HG03039 (cell line): ENCODE data around the gene TRIM24.

ENCODE experiments used
- ATAC-seq: cut with Tn5 transposase; IDR thresholded peaks from one replicate; pipeline ENCODE4 v1.9.1; 2021; ENCODE audit warnings: mild to moderate bottlenecking, moderate library complexity; ENCODE audit not compliant: unreplicated experiment

Gene TRIM24

DNA sequence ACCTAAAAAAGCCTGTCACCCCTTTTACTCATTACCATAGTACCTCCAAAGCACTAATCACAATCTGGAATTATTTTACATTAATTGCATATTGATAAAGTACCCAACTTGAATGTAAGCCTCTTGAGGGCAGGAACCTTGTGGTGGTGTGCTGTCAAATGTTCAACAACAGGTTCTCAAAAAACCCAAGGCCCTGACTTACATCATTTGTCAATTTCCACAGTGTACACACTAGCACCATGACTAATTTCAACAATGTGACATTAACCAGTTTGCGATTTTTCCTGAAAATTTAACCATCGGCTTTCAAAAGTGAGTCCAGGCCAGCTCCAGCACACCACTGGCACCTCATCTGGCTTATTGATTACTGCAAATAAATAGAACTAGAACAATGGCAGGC lies 153.6 kb downstream of the TRIM24 start:
- ATAC-seq: no peak

DNA sequence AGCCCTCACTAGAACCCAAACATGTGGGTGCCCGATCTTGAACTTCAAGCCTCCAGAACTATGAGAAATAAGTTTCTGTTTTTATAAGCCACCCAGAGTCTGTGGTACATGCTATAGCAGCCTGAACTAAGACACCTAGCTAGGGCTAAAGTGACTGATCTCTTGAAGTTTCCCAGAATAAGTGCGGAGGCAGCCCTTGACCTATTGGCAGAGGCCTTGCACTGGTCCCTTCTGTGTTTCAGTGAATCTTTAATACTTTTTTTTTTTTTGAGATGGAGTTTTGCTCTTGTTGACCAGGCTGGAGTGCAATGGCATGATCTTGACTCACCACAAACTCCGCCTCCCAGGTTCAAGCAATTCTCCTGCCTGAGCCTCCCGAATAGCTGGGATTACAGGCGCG lies 156.0 kb downstream of the TRIM24 start:
- ATAC-seq: no peak

DNA sequence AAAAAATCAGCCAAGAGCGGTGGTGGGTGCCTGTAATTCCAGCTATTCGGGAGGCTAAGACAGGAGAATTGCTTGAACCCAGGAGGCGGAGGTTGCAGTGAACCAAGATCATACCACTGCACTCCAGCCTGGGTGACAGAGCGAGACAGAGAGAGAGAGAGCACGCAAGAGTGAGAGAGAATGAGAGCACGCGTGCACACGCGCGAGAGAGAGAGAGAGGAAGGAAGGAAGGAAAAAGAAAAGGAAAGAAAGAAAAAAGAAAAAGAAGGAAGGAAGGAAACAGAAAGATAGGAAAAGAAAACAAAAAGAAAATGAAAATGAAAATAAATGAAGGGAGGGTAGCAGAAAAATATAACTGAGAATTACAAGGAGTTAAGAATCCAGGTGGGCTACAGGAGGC lies 158.4 kb downstream of the TRIM24 start:
- ATAC-seq: no peak

DNA sequence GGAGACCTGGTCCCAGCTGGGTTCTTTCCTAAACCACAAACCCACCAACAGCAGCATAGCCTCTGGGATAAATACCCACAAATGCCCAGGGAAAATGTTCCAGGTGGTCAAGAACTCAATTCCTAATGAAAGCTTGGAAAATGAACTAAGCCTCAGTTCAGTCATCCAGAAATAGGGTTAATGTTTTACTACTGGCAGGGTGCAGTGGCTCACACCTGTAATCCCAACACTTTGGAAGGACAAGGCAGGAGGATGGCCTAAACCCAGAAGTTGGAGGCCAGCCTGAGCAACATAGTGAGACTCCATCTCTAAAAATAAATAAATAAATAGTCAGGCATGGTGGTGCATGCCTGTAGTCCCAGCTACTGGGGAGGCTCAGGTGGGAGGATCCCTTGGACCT lies 158.9 kb downstream of the TRIM24 start:
- ATAC-seq: no peak

DNA sequence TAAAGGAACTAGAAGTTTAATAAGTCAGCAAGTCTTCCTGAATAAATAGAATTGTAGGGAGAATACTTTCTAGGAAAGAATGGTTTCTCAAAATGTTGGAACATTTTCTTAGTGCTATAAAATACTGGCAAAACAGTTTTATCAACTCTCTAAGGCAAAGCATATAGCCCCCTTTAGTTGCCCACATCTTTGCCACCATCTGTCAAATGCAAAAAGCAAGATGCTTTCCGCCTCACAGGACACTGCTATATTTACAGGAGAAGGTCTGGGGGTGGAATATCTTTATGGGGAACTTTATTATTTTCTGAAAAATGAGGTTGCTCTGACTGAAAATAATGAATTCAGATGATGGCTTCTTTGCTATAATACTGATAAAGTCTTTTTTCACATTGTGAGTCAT lies 162.8 kb downstream of the TRIM24 start:
- no peak for ATAC-seq

DNA sequence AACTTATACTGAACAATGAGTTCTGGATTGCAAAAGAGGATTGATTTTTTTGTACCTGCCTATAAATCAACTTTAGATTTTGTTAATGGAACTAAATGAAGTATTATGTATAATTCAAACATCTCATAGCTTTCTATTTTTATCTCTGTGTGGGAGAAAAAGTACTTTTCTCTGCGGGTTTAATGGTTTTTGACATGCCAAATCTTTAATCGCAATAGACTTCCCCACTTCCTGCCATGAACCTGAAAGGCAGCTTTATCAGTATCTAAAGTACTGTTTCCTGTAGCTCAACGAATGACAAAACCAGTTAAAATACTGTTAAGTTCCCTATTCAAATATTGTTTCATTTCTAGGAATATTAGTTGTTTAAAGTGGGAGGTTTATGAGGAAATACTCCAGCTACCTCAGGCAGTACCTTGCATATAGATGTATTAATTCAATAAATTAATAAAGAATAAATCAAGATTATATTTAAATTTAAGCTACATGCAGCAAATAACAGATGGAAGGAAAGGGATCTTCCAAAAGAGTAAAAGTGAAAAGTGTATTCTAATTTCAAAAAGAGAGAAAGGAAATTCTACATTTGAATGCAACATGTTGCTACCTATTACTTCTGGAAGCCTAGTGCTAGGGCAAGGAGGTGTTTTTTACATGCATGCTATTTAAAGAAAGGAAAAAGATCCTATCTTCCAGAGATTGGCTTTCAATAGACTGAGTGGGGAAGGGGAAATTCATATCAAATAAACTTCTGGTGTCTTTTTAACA lies 165.2 kb downstream of the TRIM24 start:
- ATAC-seq: no peak

DNA sequence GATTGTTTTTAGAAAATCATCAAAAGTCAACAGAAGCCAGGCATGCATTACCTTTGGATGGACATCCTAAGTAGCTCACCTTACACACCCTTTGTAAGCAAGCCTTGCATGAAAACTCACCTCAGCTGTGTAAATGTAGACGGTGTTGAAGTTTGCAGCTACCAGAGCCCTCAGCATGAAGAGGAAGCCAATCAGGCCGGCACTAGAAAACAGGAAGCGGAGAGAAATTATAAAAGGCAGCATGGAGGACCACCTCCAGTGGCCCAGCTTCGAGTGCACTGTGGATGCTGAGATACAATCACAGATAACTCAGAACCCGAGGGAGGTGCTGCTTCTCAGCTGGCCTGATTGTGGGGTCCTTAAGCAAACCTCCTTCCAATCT lies 165.8 kb downstream of the TRIM24 start:
- ATAC-seq: no peak

DNA sequence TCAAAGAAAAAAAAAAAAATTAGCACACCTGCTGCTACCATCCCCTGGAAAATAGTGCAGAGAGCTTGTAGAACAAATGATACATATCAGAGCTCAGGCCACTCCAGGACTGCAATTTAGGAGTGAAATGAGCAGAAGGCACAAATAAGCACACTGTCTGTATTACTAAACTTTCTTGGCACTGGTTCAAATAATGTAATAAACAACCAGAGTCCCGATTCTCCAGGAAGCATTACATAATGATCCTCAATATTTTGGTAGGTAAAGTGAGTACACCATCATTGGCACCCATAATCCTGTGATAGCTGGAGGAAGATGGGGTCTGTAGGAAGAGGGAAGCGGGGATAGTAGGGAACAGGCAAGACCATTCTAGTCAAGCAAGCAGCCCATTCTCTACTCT lies 166.8 kb downstream of the TRIM24 start:
- ATAC-seq: no peak

DNA sequence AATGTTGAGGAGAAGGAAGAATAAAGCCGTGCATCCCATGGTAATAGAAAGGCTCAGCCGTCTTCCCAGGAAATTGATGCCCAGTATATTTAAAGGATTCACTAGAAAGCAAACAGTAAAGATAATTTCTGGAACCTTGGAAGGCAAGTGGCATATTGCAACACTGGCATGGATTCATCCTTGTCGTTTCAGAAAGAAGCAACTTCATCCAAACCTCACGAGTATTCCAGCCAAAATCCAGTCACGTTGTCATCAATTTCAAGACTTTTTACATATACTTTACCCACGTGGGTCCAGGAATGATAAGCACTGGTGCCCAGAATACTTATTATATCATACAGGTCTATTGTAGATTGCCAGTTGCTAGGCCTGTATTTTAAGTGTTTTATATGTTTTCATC lies 167.3 kb downstream of the TRIM24 start:
- ATAC-seq: no peak

DNA sequence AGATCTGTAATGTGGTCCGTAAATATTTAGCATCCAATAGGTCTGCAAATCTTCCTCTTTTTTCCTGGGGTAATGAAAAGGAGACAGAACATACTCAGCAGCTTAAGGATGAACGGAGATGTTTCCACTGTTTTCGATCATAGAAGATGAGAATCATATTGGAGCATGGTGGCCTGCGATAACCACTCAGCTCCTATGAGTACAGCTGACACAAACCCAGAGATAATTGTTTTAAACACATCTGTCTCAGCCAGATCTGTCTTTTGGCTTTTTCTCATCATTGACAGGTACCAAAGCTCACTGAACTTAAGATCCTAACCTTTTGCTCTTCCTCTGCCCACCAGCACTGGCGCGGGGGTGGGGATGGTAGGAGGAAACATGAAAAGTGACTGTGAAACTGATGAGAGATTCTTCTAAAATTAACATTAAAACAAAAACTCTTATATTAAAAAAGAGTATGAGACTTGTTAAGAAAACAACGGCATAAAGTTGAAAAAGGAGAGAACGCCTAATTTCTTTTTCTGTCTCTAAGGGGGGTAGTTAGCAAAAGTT lies 170.1 kb downstream of the TRIM24 start:
- ATAC-seq: no peak

DNA sequence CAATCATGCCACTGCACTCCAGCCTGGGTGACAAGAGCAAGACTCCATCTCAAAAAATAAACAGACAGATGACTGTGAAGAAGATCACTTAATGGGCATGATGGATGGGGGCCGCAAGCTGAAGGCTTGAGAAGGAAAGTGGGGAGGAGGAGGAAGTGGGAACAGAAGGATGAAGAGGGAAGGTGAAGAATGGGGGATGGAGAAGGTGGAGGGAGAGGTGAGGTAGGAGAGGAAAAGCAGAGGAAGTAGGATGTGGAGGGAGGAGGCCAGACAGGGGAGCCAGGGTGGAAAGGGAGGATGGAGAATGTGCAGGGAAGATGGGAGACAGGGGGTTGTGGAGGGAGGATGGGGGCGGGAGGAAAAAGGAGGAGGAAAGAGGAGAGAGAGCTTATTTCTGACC lies 172.3 kb downstream of the TRIM24 start:
- ATAC-seq: no peak

DNA sequence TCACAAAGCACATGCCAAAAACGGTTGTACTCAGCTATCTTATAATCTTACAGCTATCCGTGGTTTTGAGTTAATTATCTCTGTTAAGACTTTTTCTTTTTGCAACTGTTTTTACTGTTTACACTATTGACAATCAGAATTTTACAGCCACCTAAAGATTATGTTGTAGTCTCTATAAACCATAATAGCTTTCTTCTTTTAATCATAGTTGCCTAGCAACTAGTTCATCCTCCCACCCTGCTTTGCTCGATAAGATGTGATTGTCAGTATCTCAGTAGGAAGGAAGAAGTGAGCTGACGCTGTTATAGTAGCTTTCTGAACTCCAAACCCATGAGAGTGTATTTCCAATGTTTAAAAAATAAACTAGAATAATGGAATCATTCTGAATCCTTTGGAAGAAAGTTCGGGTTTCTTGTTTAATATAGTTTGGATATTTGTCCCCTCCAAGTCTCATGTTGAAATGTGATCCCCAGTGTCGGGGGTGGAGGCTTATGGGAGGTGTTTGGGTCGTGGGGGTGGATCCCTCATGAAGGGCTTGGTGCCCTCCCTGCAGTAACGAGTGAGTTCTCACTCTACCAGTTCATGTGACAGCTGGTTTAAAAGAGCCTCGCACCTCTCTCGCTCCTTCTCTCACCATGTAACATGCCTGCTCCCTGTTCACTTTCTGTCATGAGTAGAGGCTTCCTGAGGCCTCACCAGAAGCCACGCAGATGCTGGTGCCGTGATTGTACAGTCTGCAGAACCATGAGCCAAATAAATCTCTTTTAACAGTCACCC lies 173.0 kb downstream of the TRIM24 start:
- no peak for ATAC-seq
